ENCODE measurements around the gene HES5.

- TF ChIP-seq CTCF (IDR thresholded peaks at IDR 0.05 in 2 of 3, conservative IDR thresholded peaks at IDR 0.05 in 1 of 3; ENCODE audit: control insufficient read depth in 2 of 3, extremely low read depth in 1 of 3, insufficient read depth in 1 of 3, low read depth in 3 of 3, low read length in 3 of 3) (no peak), TAF1 (IDR thresholded peaks at IDR 0.05; ENCODE audit: borderline replicate concordance, low read depth, low read length) (no peak), ZNF274 (IDR thresholded peaks at IDR 0.05; ENCODE audit: insufficient read depth, insufficient read length) (no peak), SRF (IDR thresholded peaks at IDR 0.05; ENCODE audit: low read depth in 2 of 2, low read length in 2 of 2) (no peak), TBL1XR1 (IDR thresholded peaks at IDR 0.05; ENCODE audit: low read depth, low read length) (no peak), USF1 (IDR thresholded peaks at IDR 0.05; ENCODE audit: borderline replicate concordance, extremely low read length, insufficient read depth, low read depth, low read length) (no peak), POLR2A (IDR thresholded peaks at IDR 0.05; ENCODE audit: low read depth, low read length) (no peak), NRF1 (conservative IDR thresholded peaks at IDR 0.05; ENCODE audit: low read depth, low read length) (no peak), CBX3 (IDR thresholded peaks at IDR 0.05; ENCODE audit: borderline replicate concordance, low read depth) (no peak), EZH2 (IDR thresholded peaks at IDR 0.05; ENCODE audit: borderline replicate concordance, control insufficient read depth, low read depth, low read length) (no peak), KDM1A (IDR thresholded peaks at IDR 0.05; ENCODE audit: borderline replicate concordance) (no peak), BACH1 (IDR thresholded peaks at IDR 0.05; ENCODE audit: borderline replicate concordance) (no peak)
Observed at GRCh38 chr1:2493218-2493617, 36.8 kb downstream of the HES5 start.
